ENCODE measurements around the gene LYSET.
A peak's percentile ranks its signal among the peaks of the same experiment; 100 is the strongest.
"Not testable (repeated sequence)": the region's sequence is repeated elsewhere in the genome, so short reads cannot be mapped to it uniquely, and the experiment has no call there.

The LYSET gene, protein sequence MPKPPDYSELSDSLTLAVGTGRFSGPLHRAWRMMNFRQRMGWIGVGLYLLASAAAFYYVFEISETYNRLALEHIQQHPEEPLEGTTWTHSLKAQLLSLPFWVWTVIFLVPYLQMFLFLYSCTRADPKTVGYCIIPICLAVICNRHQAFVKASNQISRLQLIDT

DNA sequence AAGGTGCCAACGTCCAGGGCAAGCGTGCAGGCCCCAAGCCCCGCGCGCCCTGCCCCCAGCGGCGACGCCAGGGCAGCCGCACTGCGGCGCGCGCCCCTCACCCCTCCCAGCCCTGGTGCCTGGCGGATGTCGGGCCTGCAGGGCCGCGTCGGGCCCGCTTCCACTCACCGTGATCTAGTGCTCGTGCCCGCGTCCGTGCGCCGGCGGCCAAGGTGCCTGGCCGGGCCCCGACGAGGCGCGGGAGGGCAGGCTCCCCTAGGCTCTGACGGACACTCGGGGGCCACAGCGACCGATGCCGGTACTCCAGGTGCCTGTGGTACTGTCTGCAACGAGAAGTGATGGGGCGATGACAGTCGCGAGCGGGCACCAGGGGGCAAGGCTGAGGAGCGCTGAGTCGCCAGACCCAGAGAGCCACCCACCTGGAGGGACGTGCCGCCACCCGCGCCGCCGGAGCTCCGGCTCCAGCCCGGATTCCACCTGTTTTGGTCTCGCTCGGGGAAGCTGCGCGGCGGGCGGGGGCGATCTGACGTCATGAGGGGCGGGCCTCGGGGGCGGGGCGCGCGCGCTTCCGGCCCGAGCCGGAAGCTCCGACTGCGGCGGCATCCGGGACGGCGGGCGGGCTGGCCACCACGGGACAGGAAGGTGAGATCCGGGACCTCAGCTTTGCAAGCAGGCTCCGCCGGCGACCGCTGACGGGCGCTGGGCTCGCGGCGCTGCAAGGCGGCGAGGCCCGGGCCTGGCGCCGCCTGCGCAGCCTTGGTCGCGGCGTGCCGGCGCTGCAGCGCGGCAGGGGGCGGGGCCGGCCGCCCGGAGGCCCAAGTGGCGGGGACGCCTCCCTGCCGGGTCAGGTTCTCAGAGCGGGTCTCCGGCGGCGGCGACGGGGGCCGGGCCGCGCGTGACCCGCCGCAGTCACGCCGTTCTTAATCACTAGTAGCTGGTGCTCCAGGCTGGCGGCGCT lies at the start of gene LYSET, which contains the start of gene MOAP1:
TSS of gene LYSET (plus strand) at position 927 of the 958 bp plus-strand sequence. CDS start 89 bp downstream, outside the sequence.
TSS of gene MOAP1 (minus strand) at position 507 of the 958 bp plus-strand sequence. CDS start 655 bp downstream, outside the sequence.
- DNase-seq (ENCODE audit: low read depth in 2 of 2) = peak; percentile 76 to 78

DNA sequence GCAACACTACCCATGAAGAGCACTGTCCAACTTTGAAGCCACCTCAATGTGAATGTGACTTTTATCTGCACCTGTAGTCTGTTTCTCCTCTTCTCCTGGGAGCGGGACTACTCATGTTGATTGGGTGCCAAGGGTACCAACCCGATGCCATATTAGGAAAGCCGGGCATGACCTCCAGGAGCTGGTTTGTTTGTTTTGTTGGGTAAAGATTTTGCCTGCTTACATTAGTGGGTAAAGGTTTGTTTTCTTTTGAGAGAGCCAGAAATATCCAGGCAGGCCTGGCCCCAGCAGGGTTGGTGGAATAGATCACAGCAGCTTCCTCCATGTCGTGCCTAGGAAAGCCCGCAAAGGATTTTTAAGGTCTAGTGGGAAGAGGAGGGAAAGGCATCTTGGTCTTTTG lies 49.7 kb upstream of the LYSET start:
- DNase-seq (ENCODE audit: low read depth in 2 of 2) = no peak

DNA sequence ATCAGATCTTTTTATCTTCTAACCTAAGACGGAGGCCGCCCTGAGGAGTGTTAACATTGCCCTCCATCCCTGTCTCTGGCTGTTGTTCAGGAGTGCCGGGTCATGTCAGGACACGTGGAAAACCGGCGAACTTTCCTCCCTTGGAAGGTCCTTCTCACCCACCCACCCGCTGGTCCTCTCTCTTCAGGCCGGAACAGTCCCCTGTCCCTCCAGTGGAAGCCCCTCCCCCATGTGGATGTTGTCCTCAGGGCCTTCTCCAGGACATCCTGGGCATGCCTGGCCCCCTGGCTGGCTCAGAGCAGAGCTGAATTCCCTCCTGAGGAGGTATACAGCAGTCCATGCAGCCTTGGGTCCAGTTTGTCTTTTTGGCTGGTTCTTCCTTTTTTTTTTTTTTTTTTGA lies 49.1 kb upstream of the LYSET start:
- DNase-seq (ENCODE audit: low read depth in 2 of 2) = no peak

DNA sequence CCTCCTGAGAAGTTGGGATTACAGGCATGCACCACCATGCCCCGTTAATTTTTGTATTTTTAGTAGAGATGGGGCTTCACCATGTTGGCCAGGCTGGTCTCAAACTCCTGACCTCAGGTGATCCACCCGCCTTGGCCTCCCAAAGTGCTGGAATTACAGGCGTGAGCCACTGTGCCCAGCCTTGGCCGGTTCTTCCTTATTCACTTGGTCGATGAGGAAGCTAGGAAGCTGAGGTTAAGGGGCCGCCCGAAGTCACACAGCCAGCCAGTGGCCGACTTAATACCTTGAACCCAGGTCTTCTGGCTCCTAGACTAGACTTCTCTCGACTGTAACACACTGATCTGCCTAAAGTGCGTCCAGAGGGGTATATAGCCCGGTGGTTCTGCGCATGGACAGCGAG lies 48.6 kb upstream of the LYSET start:
- not testable (repeated sequence) for DNase-seq (ENCODE audit: low read depth in 2 of 2)

DNA sequence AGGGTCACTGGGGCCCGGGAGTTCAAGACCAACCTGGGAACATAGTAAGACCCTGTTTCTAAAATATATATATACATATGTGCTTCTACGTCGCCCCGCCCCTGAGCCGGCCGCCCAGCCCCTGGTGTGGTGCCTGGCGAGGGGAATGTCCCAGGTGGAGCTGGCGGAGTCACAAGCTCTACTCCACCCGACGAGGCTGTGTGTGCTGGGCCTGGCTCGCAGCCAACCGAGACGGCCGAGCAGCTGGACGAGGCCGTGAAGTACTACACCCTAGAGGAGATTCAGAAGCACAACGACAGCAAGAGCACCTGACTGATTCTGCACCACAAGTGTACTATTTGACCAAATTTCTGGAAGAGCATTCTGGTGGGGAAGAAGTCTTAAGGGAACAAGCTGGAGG lies 47.3 kb upstream of the LYSET start:
- DNase-seq (ENCODE audit: low read depth in 2 of 2) = no peak

DNA sequence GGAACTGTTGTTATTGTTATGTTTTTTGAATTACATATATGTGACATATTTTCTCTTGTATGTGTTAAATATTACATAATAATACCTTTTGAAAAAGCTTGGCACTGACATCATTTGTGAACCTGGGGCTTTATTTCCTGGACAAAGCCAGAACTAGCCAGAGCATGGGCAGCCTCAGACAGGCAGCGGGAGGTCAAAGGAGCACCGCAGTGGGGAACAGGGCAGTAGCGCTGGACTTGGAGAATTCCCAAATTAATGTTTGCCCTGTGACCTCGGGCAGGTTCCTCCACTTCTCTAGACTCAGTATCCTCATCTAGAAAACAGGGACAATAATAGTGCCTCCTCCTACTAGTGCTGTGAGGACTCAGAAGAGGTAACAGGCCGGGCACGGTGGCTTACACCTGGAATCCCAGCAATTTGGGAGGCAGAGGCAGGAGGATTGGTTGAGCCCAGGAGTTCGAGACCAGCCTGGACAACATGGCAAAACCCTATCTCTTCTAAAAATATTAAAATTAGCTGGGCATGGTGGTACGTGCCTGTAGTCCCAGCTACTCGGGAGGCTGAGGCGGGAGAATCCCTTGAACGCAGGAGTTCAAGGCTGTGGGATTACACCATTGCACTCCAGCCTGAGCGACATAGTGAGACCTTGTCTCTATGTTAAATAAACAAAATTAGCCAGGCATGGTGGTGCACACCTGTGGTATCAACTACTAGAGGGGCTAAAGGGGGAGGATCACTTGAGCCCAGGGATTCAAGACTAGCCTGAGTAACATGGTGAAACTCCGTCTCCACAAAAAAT lies 42.1 kb upstream of the LYSET start:
- DNase-seq (ENCODE audit: low read depth in 2 of 2) = no peak

DNA sequence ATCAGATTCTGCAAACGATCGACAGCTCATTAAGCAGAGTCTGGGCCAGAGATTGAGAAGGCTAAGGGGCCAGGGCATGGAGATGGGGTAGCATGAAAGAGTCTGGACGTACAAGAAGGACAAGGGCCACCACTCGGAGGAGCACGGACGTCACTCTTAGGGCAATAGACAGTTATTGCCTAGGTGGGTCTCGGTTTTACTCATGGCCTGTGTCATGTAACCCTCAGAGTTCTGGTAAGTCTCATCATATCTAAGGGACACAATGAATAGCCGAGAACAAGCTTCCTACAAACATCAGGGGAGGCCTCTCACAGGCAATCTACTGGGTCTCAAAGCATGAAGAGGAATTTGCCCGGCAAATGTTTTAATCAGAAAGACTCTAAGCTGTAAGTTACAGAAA lies 39.0 kb upstream of the LYSET start:
- no peak for DNase-seq (ENCODE audit: low read depth in 2 of 2)

DNA sequence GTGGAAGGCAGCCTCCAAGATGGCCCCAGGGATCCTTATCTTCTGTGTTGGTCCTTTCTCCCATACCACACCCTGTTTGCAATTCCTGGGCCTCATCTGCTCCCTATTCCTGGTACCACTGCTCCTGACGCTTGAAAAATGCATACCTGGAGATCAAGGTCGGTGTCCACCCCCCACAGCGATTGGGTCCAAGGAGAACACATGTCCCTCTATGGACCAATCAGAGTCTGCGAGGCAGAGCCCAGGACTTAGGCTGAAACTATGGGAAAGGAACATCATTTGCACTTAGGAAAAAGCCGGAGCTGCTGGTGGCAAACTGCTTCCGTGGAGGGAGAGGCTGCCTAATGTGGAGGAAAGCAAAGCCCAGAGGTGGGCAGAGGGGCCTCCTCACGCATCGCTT lies 36.1 kb upstream of the LYSET start:
- no peak for DNase-seq (ENCODE audit: low read depth in 2 of 2)

DNA sequence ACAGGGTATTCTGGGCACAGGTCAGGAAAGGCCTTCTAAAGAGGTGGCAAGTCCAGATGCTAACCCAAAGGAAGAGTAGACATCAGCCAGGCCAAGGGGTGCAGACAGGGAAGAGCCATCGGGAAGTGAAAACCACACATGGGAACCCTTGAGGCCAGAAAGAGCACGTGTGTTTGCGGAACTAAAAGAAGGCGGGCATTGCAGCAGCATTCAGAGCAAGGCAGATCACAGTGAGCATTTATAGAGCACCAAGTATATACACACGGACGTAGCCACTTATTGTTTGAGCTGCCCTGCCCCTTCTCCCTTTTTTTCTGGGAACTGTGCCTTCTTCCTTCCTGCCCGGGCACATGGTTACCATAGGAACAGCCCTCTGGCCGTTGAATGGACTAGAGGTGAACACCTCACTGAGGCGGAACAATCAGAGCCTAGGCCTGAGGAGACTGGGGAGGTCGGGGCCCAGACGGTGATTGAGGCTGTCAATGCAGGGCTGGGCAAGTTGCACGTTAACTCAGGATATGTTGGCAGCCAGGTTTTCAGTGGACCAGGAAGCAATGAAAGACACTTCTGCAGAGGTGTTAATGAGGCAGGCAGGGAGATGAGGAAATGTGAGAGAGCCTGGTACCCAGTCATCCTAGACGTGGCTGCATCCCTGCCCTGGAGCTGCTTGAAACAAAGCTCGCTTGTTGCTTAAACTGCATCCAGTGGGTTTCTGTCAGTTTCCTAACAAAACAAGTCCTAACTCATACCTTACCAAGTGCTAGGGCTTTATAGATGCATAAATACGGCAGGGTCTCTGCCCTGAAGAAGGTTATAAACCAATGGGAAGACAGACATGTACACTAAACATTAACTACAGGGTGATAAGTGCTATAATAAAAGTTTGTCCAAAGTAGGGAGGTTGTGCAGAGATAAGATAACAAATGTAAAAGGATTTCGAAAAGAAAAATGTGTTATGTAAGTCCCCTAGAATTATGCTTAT lies 34.6 kb upstream of the LYSET start:
- no peak for DNase-seq (ENCODE audit: low read depth in 2 of 2)

DNA sequence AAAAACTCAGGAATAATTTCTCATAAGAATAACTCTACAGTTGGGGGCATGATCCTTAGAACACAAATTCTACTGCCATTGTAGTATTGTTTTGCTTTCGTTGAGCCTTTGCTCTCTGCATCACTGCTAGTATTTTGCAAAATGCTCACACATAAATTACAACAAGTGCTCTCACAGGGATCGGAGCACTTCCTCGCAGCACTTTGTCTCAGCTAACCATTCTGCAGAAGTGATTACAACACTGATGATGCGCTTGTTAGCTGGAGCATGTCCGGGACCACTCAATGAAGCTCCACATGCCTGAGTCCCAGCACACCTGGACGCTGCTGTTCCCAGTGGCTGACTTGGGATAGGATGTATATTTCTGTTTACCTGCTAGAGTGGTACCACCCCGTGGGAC lies 32.0 kb upstream of the LYSET start:
- no peak for DNase-seq (ENCODE audit: low read depth in 2 of 2)

DNA sequence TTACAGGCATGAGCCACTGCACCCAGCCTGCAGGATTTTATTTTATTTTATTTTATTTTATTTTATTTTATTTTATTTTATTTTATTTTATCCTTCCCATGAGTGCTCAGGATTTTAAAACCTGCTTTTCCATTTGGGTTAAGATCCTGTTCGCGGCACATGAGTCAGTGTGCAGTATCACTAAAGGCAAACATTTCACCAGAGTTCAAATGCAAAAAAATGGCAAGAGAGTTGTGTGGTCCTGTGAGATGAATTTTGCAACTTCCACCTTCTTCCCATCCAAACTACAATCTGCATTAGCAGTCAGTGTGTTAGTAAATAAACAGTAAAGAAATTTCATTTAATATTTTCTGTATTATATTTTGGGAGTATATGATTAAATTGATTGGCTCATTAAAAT lies 29.4 kb upstream of the LYSET start:
- no peak for DNase-seq (ENCODE audit: low read depth in 2 of 2)

DNA sequence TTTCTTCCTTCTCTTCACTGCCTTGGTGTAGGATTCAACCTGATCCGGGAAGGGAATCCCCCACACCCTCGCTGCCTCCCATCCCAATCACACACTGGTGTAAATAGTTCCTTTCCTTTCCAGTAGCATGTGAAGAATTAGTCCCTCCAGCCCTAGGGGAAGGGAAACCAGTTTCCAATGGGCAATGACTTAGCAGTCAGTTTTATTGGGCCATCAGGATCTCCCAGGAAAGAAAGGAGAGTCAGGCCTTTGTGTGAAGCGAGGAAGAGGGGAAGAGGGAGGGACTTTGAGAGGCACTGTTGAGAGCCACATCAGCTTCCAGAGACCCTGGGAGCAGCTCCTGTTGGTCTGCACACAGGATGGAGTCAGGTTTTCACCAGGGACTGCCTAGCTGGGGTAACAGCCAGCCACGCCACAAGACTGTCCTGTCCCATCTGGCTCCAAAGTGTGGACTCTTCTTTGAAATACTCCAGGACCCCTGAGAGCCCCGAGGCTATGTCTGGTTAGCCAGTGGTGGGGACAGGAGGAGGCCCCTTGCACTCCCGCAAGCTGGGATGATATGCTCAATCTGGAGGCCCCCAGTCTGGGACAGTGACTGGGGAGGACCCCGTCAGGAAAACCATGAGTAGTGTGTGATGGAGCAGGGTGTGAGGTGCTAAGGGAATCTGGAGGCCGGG lies 28.3 kb upstream of the LYSET start:
- no peak for DNase-seq (ENCODE audit: low read depth in 2 of 2)

DNA sequence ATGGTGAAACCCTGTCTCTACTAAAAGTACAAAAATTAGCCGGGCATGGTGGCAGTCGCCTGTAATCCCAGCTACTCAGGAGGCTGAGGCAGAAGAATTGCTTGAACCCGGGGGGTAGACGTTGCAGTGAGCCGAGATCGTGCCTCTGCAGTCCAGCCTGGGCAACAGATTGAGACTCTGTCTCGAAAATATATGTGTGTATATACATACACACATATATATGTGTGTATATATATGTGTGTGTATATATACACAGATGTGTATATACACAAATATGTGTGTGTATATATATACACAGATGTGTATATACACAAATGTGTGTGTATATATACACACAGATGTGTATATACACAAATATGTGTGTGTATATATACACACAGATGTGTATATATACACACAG lies 26.8 kb upstream of the LYSET start:
- not testable (repeated sequence) for DNase-seq (ENCODE audit: low read depth in 2 of 2)

DNA sequence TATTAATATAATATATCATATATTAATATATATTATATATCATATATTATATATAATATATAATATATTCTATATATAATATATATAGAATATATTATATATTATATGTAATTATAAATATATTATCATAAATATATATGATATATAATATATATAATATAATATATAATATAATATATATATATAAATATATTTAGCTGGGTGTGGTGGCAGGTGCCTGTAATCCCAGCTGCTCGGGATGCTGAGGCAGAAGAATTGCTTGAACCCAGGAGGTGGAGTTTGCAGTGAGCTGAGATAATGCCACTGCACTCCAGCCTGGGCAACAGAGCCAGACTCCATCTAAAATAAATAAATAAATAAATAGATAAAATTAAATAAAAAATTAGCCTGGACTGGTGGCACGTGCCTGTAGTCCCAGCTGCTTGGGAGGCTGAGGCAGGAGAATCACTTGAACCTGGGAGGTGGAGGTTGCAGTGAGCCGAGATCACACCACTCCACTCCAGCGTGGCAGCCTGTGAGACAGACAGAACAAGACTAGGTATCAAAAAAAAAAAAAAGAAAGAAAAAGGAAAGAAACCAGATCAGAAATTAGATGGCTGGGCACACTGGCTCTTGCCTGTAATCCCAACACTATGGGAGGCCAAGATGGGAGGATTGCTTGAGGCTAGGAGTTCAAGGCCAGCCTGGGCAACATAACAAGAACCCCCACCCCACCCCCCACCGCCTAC lies 25.3 kb upstream of the LYSET start:
- not testable (repeated sequence) for DNase-seq (ENCODE audit: low read depth in 2 of 2)

DNA sequence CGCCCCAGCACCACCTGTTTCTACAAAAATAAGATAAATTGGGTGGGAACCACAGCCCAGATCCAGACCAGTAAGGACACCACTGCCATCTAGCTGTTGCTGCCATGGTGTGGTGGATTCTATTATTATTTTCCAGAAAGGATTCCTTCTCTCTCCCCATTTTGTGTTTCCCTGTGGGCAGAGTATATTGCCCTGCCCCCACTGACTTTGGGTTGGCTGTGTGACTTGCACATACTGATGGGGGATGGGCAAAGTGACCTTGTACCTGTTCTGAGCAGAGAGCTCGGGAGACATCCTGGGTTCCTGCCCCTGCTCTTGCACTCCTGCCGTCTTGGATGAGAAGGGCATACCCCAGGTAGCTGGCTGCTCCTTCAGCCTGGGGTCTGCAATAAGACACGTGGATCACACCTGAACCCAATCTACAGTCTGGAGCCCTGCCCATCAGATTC lies 24.7 kb upstream of the LYSET start:
- DNase-seq (ENCODE audit: low read depth in 2 of 2) = no peak

DNA sequence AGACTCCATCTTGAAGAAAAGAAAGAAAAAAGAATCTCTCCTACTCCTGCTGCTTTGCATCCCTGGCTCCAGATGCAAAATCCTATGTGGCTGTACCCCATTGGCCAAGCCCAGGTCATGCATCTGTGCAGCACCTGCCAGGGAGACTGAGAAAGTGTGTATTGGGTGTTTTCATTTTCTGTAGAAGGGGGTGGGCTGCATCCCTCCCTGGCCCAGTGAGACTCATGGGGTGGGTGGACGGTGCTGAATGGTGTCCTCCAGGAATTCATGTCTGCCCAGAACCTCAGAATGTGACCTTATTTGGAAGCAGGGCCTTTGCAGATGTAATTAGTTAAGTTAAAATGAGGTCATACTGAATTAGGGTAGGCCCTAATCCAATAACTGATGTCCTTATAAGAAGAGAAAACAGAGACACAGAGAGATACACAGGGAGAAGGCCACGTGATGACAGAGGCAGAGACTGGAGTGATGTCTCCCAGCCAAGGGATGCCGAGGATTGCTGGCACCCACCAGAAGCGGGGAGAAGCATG lies 23.6 kb upstream of the LYSET start:
- DNase-seq (ENCODE audit: low read depth in 2 of 2) = no peak

DNA sequence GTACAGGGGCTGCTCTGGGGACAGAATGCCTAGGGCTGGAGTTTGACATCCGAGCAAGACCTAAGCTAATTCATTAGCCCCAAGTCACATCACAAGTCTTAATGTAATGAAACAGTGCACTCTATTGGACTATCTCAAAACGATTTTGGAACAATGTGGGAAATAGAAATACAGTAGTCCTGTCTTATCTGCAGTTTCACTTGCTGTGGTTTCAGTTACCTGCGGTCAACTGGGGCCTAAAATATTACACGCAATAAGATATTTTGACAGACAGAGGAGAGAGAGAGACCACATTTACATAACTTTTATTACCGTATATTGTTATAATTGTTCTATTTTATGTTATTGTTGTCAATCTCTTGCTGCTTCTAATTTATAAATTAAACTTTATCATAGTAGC lies 21.6 kb upstream of the LYSET start:
- DNase-seq (ENCODE audit: low read depth in 2 of 2) = no peak

DNA sequence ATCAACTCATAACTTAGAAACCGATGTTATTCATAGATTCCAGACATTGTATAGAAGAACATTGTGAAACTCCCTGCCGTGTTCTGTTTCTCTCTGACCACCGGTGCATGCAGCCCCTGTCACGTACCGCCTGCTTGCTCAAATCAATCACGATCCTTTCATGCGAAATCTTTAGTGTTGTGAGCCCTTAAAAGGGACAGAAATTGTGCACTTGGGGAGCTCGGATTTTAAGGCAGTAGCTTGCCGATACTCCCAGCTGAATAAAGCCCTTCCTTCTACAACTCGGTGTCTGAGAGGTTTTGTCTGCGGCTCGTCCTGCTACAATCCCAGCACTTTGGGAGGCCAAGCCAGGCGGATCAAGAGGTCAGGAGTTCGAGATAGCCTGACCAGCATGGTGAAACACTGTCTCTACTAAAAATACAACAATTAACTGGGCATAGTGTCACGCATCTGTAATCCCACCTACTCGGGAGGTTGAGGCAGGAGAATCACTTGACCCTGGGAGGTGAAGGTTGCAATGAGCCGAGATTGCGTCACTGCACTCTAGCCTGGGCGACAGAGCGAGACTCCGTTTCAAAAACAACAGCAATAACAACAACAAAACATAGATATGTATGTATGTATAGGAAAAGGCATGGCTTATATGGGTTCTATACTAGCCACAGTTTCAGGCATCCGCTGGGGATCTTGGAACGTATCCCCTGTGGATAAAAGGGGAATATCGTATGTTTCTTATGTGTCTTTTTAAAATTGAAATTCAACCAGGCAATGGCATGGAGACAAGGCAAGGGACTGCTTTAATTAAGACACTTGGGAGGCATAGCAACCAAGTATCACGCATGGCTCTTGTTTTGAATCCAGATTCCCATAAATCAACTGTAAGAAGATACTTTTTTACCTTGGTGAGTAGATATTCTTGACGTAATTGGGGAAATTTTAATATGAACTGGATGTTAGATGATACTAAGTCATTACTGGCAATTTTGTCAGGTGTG lies 19.5 kb upstream of the LYSET start:
- DNase-seq (ENCODE audit: low read depth in 2 of 2) = not testable (repeated sequence)

Data from activated CD8-positive, alpha-beta memory T cell treated with anti-CD3 and anti-CD28 coated beads for 4 hours (primary cell).